ENCODE results near the gene DUSP28.

DNA sequence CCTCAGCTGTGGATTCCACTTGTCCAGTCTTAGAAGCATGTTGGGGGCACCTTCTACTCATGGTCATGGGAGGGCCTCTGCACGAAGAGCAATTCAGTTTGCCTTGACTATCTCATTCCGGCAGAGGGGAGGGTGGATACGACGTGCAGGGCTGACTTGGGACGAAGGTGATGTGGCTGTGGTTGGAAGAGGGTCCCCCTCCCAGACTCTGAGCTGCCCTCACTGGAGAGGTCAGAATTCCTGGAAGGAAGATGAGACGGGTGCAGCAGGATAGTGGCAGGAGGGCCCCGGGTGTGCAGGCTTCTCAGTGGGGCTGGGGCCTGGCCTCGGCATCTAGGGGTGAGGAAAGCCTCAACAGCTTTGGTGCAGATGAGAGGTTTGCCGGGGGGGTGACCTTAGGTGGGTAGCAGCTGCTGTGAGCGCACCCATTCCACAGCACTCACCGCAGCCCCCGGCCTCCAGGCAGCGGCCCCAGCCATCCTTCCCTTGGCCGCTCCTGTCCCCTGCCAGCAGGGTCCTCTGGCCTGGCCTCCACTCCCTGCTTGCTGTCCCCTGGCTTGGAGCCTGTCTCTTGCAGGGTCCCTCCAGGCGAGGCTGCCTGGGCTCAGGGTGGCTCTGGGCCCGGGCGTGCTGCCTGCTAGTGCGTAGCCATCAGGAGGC, 11.3 kb downstream of the DUSP28 start:
- TF ChIP-seq EZH2 (IDR thresholded peaks at IDR 0.05) = no peak
- TF ChIP-seq, protein P1, sequence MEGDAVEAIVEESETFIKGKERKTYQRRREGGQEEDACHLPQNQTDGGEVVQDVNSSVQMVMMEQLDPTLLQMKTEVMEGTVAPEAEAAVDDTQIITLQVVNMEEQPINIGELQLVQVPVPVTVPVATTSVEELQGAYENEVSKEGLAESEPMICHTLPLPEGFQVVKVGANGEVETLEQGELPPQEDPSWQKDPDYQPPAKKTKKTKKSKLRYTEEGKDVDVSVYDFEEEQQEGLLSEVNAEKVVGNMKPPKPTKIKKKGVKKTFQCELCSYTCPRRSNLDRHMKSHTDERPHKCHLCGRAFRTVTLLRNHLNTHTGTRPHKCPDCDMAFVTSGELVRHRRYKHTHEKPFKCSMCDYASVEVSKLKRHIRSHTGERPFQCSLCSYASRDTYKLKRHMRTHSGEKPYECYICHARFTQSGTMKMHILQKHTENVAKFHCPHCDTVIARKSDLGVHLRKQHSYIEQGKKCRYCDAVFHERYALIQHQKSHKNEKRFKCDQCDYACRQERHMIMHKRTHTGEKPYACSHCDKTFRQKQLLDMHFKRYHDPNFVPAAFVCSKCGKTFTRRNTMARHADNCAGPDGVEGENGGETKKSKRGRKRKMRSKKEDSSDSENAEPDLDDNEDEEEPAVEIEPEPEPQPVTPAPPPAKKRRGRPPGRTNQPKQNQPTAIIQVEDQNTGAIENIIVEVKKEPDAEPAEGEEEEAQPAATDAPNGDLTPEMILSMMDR (IDR thresholded peaks at IDR 0.05) = no peak
